Panc1 (cell line): ENCODE results near the gene SLC46A1. TPM values are rescaled to one million over a fixed set of nuclear protein-coding genes. Genes with fewer than 3 reads are reported as not detected.

Source experiments
- ATAC-seq: fragments of 200-7000 bp; cut with Tn5 transposase; 2 replicates; pipeline ENCODE4 v1.9.1; 2020; ENCODE audit warnings: mild to moderate bottlenecking, moderate library complexity
- BruUV-seq: library from RNA; stranded (reverse); fragments of 400-500 nt; replicated peaks from 2 replicates; lab custom pipeline; 2021; lab: Mats Ljungman, UMichigan
- CTCF ChIA-PET: fragments of 300-600 bp; sonication (Branson Sonifier 250); formaldehyde crosslinking; loops from one replicate; lab custom pipeline; 2022; ENCODE audit warnings: antibody characterized with exemption; lab: Charles Lee
- POLR2A ChIA-PET: fragments of 300-600 bp; sonication (Branson Sonifier 250); formaldehyde crosslinking; loops from one replicate; lab custom pipeline; 2022; ENCODE audit warnings: antibody characterized with exemption; lab: Charles Lee
- DNase-seq: peaks from one replicate; pipeline ENCODE4 v3.0.0-alpha.2; 2010; ENCODE audit warnings: low read depth, low spot score
- H3K27ac ChIP-seq: 2 replicates; pipeline ENCODE4 v1.5.1; 2011; ENCODE audit warnings: mild to moderate bottlenecking, low read length, inconsistent platforms
- H3K27me3 ChIP-seq: fragments of 200-500 bp; sonication (Bioruptor generic); 2 replicates; pipeline ENCODE4 v1.6.0; 2014; ENCODE audit warnings: low read length, inconsistent platforms; ENCODE audit not compliant: control insufficient read depth, insufficient read depth
- H3K36me3 ChIP-seq: fragments of 200-500 bp; sonication (Bioruptor generic); 2 replicates; pipeline ENCODE4 v1.5.1; 2014; ENCODE audit warnings: inconsistent platforms, mild to moderate bottlenecking, low read length, moderate library complexity; ENCODE audit not compliant: control insufficient read depth, insufficient read depth
- H3K4me1 ChIP-seq: 2 replicates; pipeline ENCODE4 v1.5.1; 2011; ENCODE audit warnings: inconsistent platforms, mild to moderate bottlenecking, low read length, moderate library complexity; ENCODE audit not compliant: control insufficient read depth, insufficient read depth
- H3K4me3 ChIP-seq, 2 experiments: 2 replicates each; pipeline ENCODE4 v1.5.1; 2011 to 2012; ENCODE audit warnings: low read depth in 2 of 2, low read length in 2 of 2, mild to moderate bottlenecking in 2 of 2, inconsistent platforms in 1 of 2, moderate library complexity in 1 of 2
- H3K9me3 ChIP-seq: fragments of 200-500 bp; sonication (Bioruptor generic); 2 replicates; pipeline ENCODE4 v1.5.1; 2014; ENCODE audit warnings: low read depth, mild to moderate bottlenecking, inconsistent platforms, low read length, moderate library complexity; ENCODE audit not compliant: control insufficient read depth, insufficient read depth
- CTCF ChIP-seq: fragments of 450-650 bp; IDR thresholded peaks from 2 replicates; pipeline ENCODE4 v1.5.1; 2017; ENCODE audit warnings: mild to moderate bottlenecking
- POLR2AphosphoS5 ChIP-seq: IDR thresholded peaks from 2 replicates; pipeline ENCODE4 v1.6.1; 2012; ENCODE audit warnings: mild to moderate bottlenecking, low read depth, low read length, moderate library complexity
- REST ChIP-seq, 2 experiments: IDR thresholded peaks; 2 replicates each; pipeline ENCODE4 v1.6.1; 2011 to 2012; ENCODE audit warnings: low read depth in 2 of 2, control low read depth in 1 of 2, low read length in 1 of 2, mild to moderate bottlenecking in 1 of 2, moderate library complexity in 1 of 2; ENCODE audit not compliant: insufficient read depth in 1 of 2
- SIN3A ChIP-seq: IDR thresholded peaks from 2 replicates; pipeline ENCODE4 v1.6.1; 2012; ENCODE audit warnings: low read depth, mild to moderate bottlenecking, low read length, moderate library complexity, borderline replicate concordance; ENCODE audit not compliant: insufficient read depth
- TCF7L2 ChIP-seq: IDR thresholded peaks from 2 replicates; pipeline ENCODE4 v1.6.1; 2011; ENCODE audit warnings: mild to moderate bottlenecking, low read depth, low read length, inconsistent platforms
- in situ Hi-C: cut with HindIII; loops from 2 replicates; pipeline ENCODE4 v1.10.0; 2016; ENCODE audit warnings: low sequenced_read_pairs, low pct_unique_long_range_greater_than_20kb
- intact Hi-C: fragments of 100-400 bp; cut with micrococcal nuclease; formaldehyde crosslinking; loops from one replicate; pipeline ENCODE4 v1.10.0; 2022; ENCODE audit not compliant: unreplicated experiment
- total RNA-seq: library from RNA; stranded (reverse); gene quantifications from one replicate; pipeline ENCODE4 v1.2.1, GENCODE V29; 2021; ENCODE audit not compliant: unreplicated experiment

SLC46A1 gene
- total RNA-seq, 1 experiment from 2014 or later: 16.9 TPM

GRCh38 chr17:28385037-28385400, 21.0 kb downstream of the SLC46A1 start:
- Histone ChIP-seq H3K9me3 (no peaks in the 10 kb centered on the region), H3K4me1 (no peaks in the 10 kb centered on the region), H3K27ac (no peak overlapping the region), H3K27me3 (no peaks in the 10 kb centered on the region), H3K4me3 (no peak overlapping the region), H3K36me3 (no peaks in the 10 kb centered on the region)
- ATAC-seq (no peak), DNase-seq (no peak)
- ChIA-PET POLR2A (interaction anchor here (0.6 kb wide), 1 partner anchor 1006 kb away, joined by 3 read pairs; no protein-coding TSS in a partner anchor), CTCF (interaction anchor here (0.6 kb wide), 1 partner anchor 82 kb away, joined by 4 read pairs; no protein-coding TSS in a partner anchor)
- no TSS peak for BruUV-seq
- in situ Hi-C loops (no loop called here), intact Hi-C loops (no loop called here)
- TF ChIP-seq CTCF (no peak), REST (IDR thresholded peaks at IDR 0.05; ENCODE audit: insufficient read depth in 1 of 2, low read depth in 2 of 2, low read length in 1 of 2) (no peak), POLR2AphosphoS5 (no peak), TCF7L2 (no peak), SIN3A (no peak)

GRCh38 chr17:28384281-28385036, 21.6 kb downstream of the SLC46A1 start:
- Histone ChIP-seq H3K27me3 (no peaks in the 10 kb centered on the region), H3K4me1 (no peaks in the 10 kb centered on the region), H3K9me3 (no peaks in the 10 kb centered on the region), H3K4me3 (peak overlapping the region; percentile 16 to 26), H3K27ac (no peak overlapping the region), H3K36me3 (no peaks in the 10 kb centered on the region)
- intact Hi-C loops (no loop called here), in situ Hi-C loops (no loop called here)
- CTCF ChIA-PET: interaction anchor here (0.6 kb wide), 1 partner anchor 82 kb away, joined by 4 read pairs; no protein-coding TSS in a partner anchor
- POLR2A ChIA-PET: interaction anchor here (0.6 kb wide), 1 partner anchor 1006 kb away, joined by 3 read pairs; no protein-coding TSS in a partner anchor
- no peak for DNase-seq
- peak; percentile 65 for ATAC-seq
- no TSS peak for BruUV-seq
- TF ChIP-seq SIN3A (no peak), REST (IDR thresholded peaks at IDR 0.05; ENCODE audit: insufficient read depth in 1 of 2, low read depth in 2 of 2, low read length in 1 of 2) (no peak), CTCF (no peak), TCF7L2 (no peak), POLR2AphosphoS5 (no peak)
